RCC 7860 (cell line): Measurements from ENCODE around the gene TSC22D3.
"Not testable (repeated sequence)": the region's sequence is repeated elsewhere in the genome, so short reads cannot be mapped to it uniquely, and the experiment has no call there.

Source experiments
- DNase-seq: peaks from one replicate; pipeline ENCODE4 v3.0.0-alpha.2; 2015; ENCODE audit warnings: low spot score
- FAIRE-seq: peaks from 2 replicates; lab custom pipeline; 2012; peaks lifted over from hg19 to GRCh38; lab: Jason Lieb, UNC

The TSC22D3 gene

GRCh38 chrX:107713203-107713542, 62.4 kb downstream of the TSC22D3 start:
- DNase-seq (no peak), FAIRE-seq (no peak)

GRCh38 chrX:107712231-107713202, 63.1 kb downstream of the TSC22D3 start:
- DNase-seq (peak; percentile 3), FAIRE-seq (no peak)

- FAIRE-seq = no peak
- DNase-seq = no peak
These were observed 63.9 kb downstream of the TSC22D3 start for GRCh38 chrX:107711521-107712181.

- peak; percentile 90 for FAIRE-seq
- peak; percentile 91 for DNase-seq
These were observed 64.8 kb downstream of the TSC22D3 start for GRCh38 chrX:107710617-107711391.

GRCh38 chrX:107709266-107709806, 66.3 kb downstream of the TSC22D3 start:
- no peak for DNase-seq
- no peak for FAIRE-seq

- DNase-seq (no peak), FAIRE-seq (no peak)
These were observed 66.8 kb downstream of the TSC22D3 start for GRCh38 chrX:107708762-107709161.

- FAIRE-seq = no peak
These were observed 67.7 kb downstream of the TSC22D3 start for GRCh38 chrX:107707866-107708265.

GRCh38 chrX:107706309-107706708, 69.3 kb downstream of the TSC22D3 start:
- DNase-seq = no peak
- FAIRE-seq = no peak

More at GRCh38 chrX:107707866-107708265, 67.7 kb downstream of the TSC22D3 start:
- DNase-seq = no peak

GRCh38 chrX:107704587-107704986, 71.0 kb downstream of the TSC22D3 start:
- FAIRE-seq = no peak
- no peak for DNase-seq

GRCh38 chrX:107704181-107704580, 71.4 kb downstream of the TSC22D3 start:
- FAIRE-seq (no peak), DNase-seq (no peak)

- DNase-seq (no peak), FAIRE-seq (no peak)
These were observed 74.0 kb downstream of the TSC22D3 start for GRCh38 chrX:107701493-107702121.

GRCh38 chrX:107700790-107701189, 74.8 kb downstream of the TSC22D3 start:
- FAIRE-seq (no peak), DNase-seq (no peak)

GRCh38 chrX:107700317-107700774, 75.2 kb downstream of the TSC22D3 start:
- DNase-seq (peak; percentile 8), FAIRE-seq (peak; percentile 57)

GRCh38 chrX:107699616-107700015, 76.0 kb downstream of the TSC22D3 start:
- DNase-seq (no peak), FAIRE-seq (no peak)

GRCh38 chrX:107691024-107691448, 84.6 kb downstream of the TSC22D3 start:
- FAIRE-seq = no peak

GRCh38 chrX:107687445-107687844, 88.1 kb downstream of the TSC22D3 start:
- peak; percentile 31 for FAIRE-seq
- DNase-seq = no peak

More at GRCh38 chrX:107691024-107691448, 84.6 kb downstream of the TSC22D3 start:
- no peak for DNase-seq

GRCh38 chrX:107686792-107687191, 88.8 kb downstream of the TSC22D3 start:
- peak; percentile 98 for FAIRE-seq
- peak; percentile 79 for DNase-seq

GRCh38 chrX:107686026-107686425, 89.6 kb downstream of the TSC22D3 start:
- peak; percentile 40 for DNase-seq
- no peak for FAIRE-seq

- not testable (repeated sequence) for FAIRE-seq, DNase-seq
These were observed 90.0 kb downstream of the TSC22D3 start for GRCh38 chrX:107685586-107685985.

- peak; percentile 92 for FAIRE-seq
These were observed 90.6 kb downstream of the TSC22D3 start for GRCh38 chrX:107684956-107685385.

More at GRCh38 chrX:107684956-107685385, 90.6 kb downstream of the TSC22D3 start:
- peak; percentile 81 for DNase-seq
